IPS DF 4.7 (cell line): ENCODE results near the gene SMURF2.

Experiments used
- DNase-seq: peaks from one replicate; pipeline ENCODE4 v3.0.0-alpha.2; 2013; ENCODE audit warnings: low spot score; ENCODE audit errors: extremely low read depth

Gene SMURF2

GRCh38 chr17:64540118-64540776, 121.9 kb downstream of the SMURF2 start:
- no peak for DNase-seq

GRCh38 chr17:64538508-64539130, 123.5 kb downstream of the SMURF2 start:
- no peak for DNase-seq

- DNase-seq: no peak
Observed at GRCh38 chr17:64537488-64537887, 124.6 kb downstream of the SMURF2 start.

- DNase-seq: no peak
Observed at GRCh38 chr17:64536913-64537312, 125.2 kb downstream of the SMURF2 start.

- DNase-seq: no peak
Observed at GRCh38 chr17:64535357-64535756, 126.8 kb downstream of the SMURF2 start.

GRCh38 chr17:64534187-64534586, 127.9 kb downstream of the SMURF2 start:
- no peak for DNase-seq

GRCh38 chr17:64533784-64534183, 128.3 kb downstream of the SMURF2 start:
- DNase-seq: no peak

GRCh38 chr17:64532409-64532808, 129.7 kb downstream of the SMURF2 start:
- DNase-seq: no peak

GRCh38 chr17:64531955-64532371, 130.1 kb downstream of the SMURF2 start:
- no peak for DNase-seq

- no peak for DNase-seq
Observed at GRCh38 chr17:64529221-64529620, 132.9 kb downstream of the SMURF2 start.

- DNase-seq: no peak
Observed at GRCh38 chr17:64527914-64528313, 134.2 kb downstream of the SMURF2 start.

- DNase-seq: no peak
Observed at GRCh38 chr17:64520359-64520758, 141.7 kb downstream of the SMURF2 start.

GRCh38 chr17:64519601-64520000, 142.5 kb downstream of the SMURF2 start:
- DNase-seq: no peak

- DNase-seq: no peak
Observed at GRCh38 chr17:64515829-64516228, 146.3 kb downstream of the SMURF2 start.

- DNase-seq: no peak
Observed at GRCh38 chr17:64515419-64515818, 146.7 kb downstream of the SMURF2 start.

- DNase-seq: no peak
Observed at GRCh38 chr17:64509179-64509578, 152.9 kb downstream of the SMURF2 start.

GRCh38 chr17:64508683-64509082, 153.4 kb downstream of the SMURF2 start:
- DNase-seq: no peak

- no peak for DNase-seq
Observed at GRCh38 chr17:64507413-64507782, 154.7 kb downstream of the SMURF2 start.

GRCh38 chr17:64506576-64507412, 155.3 kb downstream of the SMURF2 start, which contains the start of gene CEP95:
Gene CEP95 (plus strand): TSS chr17:64506977. CDS start chr17:64507098, 121 bp downstream.
- peak; percentile 87 for DNase-seq

GRCh38 chr17:64506201-64506575, 155.9 kb downstream of the SMURF2 start, which contains the start of gene DDX5:
Gene DDX5 (minus strand): TSS chr17:64506289. CDS start chr17:64506119, 170 bp downstream.
- DNase-seq: peak; percentile 68

GRCh38 chr17:64505340-64506200, 156.5 kb downstream of the SMURF2 start:
- DNase-seq: no peak
